ENCODE data around the gene SVOPL. TPM values are rescaled to one million over a fixed set of nuclear protein-coding genes. Genes with fewer than 3 reads are reported as not detected.

Gene SVOPL, protein sequence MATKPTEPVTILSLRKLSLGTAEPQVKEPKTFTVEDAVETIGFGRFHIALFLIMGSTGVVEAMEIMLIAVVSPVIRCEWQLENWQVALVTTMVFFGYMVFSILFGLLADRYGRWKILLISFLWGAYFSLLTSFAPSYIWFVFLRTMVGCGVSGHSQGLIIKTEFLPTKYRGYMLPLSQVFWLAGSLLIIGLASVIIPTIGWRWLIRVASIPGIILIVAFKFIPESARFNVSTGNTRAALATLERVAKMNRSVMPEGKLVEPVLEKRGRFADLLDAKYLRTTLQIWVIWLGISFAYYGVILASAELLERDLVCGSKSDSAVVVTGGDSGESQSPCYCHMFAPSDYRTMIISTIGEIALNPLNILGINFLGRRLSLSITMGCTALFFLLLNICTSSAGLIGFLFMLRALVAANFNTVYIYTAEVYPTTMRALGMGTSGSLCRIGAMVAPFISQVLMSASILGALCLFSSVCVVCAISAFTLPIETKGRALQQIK
- not detected in 2 replicates for total RNA-seq

DNA sequence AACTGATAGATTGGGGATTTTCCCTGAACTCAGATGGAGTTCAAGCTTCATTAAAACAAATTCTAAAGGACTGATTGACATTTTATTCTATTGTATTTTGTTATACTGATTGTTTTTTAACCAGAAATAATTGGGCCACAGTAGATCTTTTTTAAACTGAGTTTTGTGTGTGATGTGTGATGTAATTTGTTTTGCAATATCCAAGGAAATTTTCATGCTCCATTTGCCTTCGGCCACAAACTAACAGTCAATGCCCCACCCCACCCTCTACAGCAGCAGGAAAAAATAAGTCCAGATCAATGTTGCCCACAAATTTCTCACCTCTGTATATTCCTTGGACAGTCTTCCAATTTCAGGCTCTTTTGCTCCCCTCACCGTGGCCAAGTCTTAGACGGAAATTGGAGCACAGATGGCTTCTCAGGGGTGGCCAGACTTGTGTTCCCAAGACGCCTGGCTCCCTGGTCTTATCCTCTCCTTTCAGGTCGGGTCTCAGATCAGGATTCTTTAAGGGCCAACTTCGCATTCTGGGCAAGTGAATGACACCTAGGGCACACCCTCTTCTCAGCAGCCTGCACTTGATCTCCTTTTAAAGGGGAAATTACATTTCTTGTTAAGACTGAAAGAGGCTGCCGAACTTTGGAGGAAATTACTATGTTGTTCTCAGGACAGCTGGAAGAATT lies at the start of gene SVOPL:
Gene SVOPL, minus strand, starts transcription at position 506 of the 680 bp plus-strand sequence. CDS start 22,317 bp downstream, outside the sequence.

Other genes starting within 250 kb of the SVOPL start
- gene TRIM24, start 241.1 kb downstream of the SVOPL start, total RNA-seq: 8.5 and 9.6 TPM in 2 replicates
- not detected in 2 replicates for gene TMEM213, start 96.6 kb upstream of the SVOPL start, total RNA-seq
- gene ATP6V0A4, start 96.8 kb upstream of the SVOPL start, total RNA-seq: 0.19 TPM in 1 of 2 replicates, not detected in the other